Hippocampal formation (tissue), 2 donors: Measurements from ENCODE around the gene BANF2.

ENCODE experiments used
- DNase-seq, 2 donors: peaks; one replicate each; lab custom pipeline; 2025; lab: John Stamatoyannopoulos, UW

The BANF2 gene

DNA sequence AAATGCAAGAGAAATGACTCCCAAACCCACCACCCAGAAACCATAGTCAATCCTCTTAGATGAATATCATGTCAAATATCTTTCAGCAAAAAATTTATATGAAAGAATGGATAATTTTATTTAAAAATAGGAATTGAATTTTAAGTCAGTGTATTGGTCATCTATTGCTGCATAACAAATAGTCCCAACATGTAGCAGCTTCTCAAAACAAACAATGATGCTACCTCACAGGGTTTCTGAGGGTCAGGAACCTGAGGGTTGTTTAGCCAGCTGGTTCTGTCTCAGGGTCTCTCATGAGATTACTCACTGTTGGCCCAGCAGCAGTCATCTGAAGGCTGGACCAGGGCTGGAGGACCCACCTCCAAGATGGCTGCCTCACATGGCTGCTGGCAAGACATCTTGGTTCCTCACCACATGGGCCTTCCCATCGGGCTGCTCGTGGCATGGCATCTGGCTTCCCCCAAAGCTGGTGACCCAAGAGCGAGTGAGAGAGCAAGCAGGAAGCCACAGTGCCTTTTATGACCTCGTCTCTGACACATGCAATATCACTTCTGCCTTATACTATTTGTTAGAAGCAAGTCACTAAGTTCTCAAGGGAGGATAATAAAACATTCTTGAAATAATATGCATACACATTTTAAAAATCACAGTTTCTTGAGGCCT is 36.3 kb downstream of the BANF2 start:
- DNase-seq: no peak

DNA sequence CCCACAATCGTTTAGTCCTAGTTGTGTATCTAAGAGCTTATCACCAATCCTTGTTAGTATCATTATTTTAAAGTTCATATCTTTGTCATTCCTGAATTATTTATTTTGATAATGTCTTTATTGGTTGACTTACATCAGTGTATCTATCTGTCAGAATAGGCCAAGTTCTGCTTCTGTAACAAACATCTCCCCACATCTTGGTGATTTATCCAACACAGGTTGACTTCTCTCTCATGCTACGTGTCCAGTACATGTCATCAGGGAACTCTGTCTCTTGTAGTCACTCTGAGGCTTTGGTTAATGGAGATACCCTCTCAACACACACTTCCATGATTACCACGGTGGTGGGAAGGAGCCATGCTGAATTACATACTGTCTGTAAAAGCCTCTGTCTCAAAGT is 38.4 kb downstream of the BANF2 start:
- no peak for DNase-seq

DNA sequence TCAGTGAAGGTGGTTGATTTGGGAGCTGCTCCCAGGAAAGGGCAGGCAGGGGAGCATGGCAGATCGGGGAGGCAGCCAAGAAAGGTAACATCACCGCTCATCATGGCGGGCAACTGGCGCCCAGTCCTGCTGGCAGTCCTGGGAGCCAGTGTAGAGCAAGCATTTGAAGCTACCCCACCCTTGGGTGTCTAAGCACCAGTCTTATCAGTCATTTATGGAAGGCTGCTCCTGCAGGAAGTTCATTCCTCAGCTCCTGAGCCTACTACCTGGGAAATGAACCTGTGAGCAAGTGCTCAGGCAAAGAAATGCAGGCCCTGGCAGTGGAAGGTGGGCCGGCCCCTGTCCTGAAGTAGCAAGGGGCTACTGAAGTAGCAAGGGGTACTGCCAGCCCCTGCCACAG is 41.5 kb downstream of the BANF2 start:
- DNase-seq: no peak

DNA sequence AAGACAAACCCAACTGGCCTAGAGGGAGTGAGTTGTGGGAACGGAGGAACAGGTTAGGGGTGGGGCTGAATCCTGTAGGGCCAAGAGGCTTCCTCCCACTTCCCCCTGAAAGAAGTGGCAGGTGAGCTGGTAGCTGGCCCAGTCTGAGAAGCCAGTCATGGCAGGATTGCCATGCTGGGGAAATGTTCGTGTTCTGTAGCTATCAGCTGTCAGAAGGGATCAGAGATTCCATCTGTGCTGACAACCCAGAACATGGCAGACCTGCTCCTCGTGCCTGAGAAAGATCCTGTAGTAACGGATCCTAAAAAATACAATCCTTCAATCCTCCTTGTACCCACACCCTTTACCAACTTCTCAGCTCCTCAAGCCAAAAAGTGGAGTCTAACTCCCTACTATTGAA is 43.0 kb downstream of the BANF2 start:
- DNase-seq: no peak

DNA sequence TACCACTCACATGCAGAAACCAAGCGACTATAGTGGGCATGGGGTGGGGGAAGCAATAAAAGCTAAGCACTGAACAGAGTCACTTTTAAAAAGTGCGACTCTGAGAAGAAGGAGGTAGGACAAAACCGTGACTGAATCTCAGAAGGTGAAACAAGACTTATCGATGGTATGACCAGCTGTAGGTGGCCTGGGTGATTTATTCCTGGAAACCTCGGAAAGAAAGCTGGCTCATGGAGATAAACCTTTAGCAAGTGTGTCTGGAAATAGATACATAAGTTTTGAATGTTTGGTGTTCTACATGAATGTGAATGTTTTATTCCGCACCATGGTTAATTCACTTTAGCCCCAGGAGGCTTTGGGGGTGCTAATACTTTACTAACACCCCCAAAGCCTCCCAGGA is 43.9 kb downstream of the BANF2 start:
- no peak for DNase-seq

DNA sequence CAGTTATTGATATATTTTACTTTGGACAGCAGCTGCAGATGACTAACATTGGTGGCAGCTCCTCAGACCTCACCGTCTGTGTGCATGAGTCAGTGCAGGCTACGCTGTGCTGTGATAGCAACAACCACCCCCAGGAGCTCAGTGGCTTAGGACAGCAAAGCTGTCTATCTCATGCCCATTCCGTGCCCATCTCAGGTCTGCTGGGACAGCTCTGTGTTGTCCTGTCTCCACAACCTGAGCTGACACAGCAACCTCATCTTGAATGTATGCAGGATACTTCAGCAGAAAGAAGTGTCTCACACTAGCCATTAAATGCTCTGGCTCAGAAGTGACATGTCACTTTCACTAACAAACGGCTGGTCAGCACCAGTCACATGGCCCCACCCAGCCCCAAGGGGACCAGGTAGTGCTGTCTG is 47.7 kb downstream of the BANF2 start:
- DNase-seq: no peak

DNA sequence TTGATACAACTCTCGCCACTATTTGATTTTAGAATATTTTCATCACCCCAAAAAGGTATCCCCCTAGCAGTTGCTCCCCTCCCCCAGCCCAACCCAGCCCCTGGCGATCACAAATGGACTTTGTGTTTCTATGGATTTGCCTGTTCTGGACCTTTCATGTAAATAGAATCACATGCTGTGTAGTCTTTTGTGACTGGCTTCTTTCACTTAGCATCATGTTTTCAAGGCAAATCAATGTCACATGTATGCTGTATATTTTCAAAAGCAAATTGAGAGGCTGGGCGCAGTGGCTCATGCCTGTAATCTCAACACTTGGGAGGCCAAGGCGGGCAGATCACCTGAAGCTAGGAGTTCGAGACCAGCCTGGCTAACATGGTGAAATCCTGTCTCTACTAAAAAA is 48.5 kb downstream of the BANF2 start:
- no peak for DNase-seq

DNA sequence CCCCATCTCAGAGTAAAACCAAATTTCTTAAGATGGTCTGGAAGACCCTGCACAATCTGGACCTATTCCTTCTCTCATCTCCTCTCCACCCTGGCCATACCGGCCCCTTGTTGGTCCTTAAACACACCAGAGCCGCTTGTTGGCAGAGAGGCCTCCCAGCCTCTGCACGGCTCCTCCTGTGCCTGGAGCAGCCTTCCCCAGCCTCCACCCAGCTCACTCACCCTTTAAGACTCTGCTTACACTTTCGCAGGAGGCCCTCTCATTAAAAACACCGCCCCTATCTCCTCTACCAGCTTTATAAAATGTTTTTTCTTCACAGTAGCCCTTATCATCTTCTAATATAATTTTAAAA is 49.8 kb downstream of the BANF2 start:
- DNase-seq: no peak

DNA sequence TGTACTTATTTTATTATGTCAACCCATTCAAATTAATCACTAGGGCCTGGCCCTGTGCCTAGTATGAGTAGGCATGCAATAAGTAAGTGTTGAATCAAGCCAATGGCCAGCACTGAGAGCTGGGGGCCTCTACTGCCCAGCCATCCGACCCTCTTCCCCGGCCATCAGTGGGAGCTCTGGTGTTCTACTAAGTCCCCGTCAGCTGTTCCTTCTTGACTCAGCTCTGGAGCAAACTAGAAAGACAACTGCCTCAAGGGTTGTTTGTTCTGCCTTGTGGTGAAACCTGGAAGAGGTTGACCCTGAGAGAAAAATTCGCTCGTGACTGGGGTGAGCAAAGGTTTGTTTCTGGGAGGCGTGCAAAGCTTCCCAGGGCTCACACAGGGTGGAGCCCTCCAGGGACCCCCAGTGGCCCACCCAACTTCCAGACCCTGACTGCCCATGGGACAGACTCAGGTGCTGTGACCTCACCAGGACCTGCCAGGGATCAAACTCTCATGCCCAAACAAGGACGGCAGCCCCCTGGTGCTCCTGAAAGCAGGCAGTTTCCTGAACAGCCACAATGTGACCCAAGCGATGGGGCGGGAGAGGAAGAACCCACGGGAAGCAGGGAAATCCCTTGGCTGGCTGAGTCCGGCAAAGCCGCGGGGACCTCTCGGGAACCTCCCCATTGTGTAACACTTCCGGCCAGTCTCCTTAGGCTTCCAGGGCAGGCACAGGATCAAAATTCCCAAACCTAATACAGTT is 50.4 kb downstream of the BANF2 start:
- no peak for DNase-seq

DNA sequence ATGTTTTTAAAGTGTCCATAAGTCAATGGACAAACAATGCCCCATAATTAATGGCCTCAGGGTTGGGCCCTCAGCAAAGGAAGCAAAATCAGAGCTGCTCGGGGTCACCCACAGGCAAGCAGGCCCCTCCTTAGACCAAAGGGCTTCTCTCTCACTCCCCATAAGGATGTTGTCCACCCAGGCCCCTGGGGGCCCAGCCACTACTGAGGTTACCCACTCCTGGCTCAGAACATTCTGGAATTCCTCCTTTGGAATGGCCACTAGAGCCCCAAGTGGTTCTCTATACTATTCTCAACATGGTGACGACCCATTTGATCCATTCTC is 50.9 kb downstream of the BANF2 start:
- no peak for DNase-seq

DNA sequence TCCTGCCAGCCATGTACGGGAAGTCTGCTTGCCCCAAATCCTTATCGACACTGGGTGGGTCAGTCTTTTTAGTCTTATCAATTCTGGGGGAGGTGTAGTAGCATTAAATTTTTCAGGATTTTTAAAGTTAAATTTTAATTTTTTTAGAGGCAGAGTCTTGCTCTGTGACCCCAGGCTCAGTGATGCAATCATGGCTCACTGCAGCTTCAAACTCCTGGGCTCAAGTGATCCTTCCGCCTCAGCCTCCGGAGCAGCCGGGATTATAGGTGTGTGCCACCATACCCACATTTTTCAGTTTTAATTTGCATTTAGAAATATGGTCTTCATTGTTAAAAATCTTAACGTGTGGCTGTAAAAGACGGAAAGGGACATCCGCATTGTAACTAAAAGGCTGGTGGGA is 51.9 kb downstream of the BANF2 start:
- no peak for DNase-seq

DNA sequence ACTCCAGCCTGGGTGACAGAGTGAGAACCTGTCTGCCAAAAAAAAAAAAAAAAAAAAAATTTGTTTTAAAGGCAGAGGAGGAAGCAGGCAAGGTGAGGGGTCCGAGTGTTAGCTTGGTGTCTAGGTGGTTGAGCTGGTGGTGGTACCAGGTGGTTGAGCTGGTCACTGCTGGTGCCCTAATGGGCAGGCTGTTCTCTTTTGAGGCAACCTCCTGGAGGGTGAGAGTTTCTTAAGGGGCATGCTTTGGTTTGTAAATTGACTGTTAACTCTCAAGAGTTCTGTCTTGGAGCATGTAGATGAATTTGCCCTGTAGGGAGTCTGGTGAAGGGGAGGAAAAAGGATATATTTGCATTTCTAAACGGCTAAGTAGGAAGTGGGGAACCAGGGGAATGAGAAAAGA is 52.7 kb downstream of the BANF2 start:
- no peak for DNase-seq

DNA sequence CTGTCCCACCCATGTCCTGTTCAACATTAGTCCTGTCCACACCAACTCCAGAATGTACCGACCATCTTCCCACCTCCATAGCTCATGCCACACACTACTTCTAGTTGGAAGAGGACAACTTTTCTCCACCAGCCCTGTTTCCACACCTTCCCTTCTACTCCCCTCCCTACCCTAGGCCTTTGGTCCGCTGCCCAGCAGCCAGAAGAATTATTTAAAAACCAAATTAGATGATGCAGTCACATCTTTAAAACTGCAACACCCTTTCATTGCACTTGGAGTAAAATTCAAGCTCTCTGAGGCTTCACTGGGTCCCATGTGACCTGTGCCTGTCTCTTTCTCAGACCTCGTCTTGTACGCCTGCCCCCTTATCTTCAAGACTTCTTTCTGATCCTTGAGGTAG is 53.8 kb downstream of the BANF2 start:
- no peak for DNase-seq

DNA sequence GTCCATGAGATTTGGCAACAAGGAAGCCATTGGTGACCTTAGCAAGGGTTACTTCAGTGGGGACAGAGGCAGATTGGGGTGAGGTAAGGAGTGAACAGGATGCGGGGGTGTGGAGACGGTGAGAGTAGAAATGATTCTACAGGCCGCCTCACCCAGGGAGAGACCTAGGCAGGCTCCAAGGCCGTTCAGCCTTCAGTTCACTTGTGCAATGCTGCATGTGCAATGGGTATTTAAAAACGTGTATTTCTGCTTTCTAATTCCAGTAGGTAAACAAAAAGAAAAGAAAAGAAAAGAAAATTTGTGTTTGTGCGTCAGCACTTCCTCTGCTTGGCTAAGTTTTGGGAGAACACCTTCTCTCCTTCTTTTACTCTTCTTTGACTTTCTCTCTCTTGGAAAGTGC is 56.8 kb downstream of the BANF2 start:
- DNase-seq: no peak

DNA sequence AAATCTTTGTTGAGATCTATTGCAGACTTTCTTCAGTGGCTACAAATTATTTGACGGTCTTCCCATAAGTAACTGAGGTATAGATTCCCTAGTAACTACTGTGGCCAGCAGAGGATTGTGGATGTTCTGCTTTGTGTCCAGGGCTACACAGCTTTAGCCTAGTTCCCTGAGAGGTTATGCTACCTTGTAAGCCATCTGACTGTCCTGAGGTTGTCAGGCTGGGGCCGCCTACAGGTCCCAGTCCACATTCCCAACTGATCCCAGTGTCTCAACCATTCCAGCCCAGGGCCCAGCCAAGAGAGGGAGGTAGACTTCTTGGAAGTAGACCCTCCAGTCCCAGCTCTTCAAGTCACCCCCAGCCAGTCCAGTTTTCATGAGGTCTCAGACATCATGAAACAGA is 57.7 kb downstream of the BANF2 start:
- DNase-seq: no peak

DNA sequence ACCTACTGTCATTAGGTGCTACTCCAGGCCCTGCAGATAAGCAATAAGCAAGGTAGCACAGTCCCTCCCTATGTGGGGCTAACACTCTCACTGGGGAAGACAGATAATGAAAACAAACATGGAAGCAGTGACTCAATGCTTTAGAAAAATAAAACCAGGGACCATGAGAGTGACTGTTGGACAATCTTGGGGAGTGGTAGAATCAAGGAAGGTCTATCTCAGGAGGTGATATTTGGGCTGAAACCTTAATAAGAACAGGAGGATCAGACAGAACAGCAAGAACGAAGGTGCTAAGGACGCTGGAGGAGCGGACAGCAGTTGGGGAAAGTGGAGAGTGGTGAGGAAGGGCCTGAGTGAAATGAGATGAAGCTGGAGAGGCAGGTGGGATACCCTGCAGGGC is 58.2 kb downstream of the BANF2 start:
- DNase-seq: no peak

DNA sequence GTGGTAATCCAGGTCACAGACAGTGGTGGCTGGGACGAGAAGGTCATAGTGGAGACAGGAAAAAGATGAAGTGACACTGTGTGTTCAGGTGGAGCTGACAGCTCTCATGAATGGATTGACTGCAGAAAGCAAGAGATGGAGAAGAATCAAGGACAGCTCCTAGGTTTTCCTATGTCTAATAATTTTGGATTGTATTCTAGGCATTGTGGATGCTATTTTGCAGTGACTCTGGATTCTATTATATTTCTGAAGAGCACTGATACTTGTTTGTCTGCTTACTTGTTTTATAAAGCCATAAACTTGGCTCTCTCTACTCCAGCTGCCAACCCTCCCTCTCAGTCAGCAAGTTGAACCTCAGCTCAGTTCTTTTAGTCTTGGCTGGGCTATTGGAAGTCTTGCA is 58.7 kb downstream of the BANF2 start:
- no peak for DNase-seq

DNA sequence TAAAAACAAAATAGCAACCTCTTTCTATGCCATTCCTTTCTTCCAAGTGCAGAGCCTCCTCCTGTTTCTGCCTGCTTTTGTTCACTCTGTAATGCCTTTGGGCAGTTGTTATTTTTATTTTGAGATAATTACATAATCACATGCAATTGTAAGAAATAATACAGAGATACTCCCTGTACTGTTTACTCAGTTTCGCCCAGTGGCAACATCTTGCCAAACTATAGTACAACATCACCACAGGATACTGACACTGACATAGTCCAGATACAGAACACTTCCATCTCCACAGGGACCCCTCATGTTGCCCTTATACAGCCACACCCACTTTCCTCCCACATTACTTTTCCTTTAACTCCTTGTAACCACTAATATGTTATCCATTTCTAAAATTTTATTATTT is 59.7 kb downstream of the BANF2 start:
- no peak for DNase-seq

DNA sequence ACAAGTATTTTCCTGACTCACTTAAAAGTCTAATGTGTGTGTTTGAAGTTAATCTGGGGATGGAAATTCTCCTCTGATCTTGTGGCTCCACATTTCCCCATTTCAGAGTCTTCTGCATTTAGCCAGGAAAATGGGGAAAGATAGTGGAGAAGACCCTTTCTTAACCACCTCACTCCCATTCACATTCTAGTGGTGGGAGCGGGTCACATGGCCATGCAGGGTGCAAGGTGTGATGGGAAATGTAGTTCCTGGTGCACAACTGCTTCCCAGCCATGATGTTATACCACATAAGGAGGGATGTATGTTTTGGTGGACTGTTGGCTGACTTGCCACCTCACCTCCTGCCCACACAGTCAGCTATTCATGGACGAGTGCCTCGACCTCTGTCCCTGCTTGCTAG is 61.8 kb downstream of the BANF2 start:
- no peak for DNase-seq

DNA sequence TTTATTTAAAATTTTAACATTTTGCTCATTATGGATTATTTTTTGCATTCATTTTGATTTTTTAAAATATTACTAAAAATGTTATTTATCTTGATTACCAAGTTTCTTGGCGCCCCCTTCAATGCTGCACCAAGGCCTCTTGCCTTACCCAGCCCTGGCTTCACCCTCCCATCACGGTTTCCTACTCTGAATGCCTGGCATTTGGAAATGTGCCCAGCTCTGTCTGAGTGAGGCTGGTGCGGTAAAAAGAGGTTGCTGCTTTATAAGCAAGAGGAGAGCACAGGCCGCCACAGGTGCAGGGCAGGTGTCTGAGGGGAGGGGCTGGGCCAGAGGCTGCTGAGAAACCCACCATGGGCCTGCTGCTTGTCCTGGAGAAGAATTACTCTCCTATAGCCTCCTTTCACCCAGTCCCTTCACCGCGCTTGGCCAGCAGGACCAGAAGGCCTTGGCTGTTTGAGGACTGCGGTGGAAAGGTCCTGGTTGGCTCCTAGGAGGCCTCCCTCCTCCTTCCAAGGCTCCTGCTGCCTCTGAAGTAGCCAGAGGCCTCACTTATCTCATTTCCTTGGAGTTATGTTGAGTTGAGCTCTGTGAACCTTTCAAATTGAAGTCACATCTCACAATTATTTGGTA is 62.6 kb downstream of the BANF2 start:
- DNase-seq: no peak

DNA sequence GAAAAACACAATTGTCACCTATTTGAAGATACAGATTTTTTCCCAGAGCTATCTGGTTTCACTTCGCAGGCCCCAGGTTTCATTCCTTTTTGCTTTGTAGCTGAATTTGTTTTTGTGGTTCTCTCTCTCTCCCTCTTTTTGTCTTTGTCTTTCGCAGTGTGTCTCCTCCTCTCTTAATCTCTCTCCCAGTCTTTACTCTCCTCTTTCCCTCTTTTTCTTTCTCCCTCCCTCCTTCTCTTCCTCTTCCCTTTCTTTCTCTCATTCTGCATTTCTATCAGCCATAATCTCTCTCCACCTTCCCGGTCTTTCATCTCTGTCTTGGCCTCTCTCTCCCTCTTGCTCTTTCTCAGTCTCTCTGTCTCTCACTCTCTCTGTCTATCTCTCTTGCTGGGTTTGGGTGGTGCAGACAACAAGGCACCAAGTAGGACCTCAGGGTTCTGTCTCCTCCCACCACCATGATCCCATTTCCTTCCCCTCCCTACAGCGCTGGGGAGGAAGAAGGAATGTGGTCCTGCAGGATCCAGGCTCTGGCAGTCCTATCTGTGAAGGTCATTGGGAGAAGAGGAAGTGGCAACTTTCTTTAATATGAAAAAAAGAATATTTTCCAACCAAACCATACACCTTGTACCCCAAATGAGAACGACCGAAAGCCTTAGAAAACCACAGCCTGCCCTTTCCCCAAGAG is 63.2 kb downstream of the BANF2 start:
- DNase-seq: no peak

DNA sequence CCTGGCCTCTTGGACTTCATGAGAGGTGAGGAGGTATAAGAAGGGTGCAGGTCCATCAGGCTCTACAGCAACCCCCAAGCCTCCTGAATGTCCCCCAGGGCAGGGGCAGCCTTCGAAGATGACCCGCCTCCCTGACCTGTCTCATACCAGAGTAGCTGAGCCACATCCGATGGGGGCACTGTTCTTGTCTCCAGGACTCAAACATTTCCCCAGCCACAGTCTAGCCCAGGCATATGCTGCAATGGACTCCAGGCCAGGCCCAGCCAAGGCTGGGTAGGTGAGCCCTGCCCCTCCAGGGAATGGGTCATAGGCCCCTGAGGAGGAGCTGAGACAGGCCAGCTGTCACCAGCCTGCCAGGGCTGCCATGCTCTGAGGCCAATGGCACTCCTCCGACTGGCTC is 65.3 kb downstream of the BANF2 start:
- no peak for DNase-seq

DNA sequence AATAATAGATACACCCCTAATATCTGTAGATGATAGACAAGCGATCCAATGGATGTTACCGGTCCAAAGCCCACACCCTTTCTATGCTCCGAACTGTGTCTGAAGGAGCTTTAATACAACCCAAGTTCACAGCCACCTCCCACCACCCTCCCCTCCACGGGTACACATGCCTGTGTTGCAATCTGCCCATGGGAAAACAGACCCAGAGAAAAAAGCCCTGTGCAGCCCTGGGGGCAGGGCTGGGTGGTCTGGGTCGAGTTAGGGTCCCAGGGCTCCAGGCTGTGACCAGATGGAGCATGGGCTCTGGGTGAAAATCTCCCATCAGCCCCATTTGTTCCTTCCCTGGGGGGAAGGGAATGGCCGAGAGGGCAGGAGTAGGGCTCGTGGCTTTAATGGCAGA is 65.8 kb downstream of the BANF2 start:
- no peak for DNase-seq
